NCI-H510A treated with DMSO at 0.1 percent for 48 hours (cell line): ENCODE measurements around the gene MAN2B2.
A peak's percentile ranks its signal among the peaks of the same experiment; 100 is the strongest.
"Not testable (repeated sequence)": the region's sequence is repeated elsewhere in the genome, so short reads cannot be mapped to it uniquely, and the experiment has no call there.

Experiments
- DNase-seq: peaks from one replicate; lab custom pipeline; 2025; lab: John Stamatoyannopoulos, UW

The MAN2B2 gene

DNA sequence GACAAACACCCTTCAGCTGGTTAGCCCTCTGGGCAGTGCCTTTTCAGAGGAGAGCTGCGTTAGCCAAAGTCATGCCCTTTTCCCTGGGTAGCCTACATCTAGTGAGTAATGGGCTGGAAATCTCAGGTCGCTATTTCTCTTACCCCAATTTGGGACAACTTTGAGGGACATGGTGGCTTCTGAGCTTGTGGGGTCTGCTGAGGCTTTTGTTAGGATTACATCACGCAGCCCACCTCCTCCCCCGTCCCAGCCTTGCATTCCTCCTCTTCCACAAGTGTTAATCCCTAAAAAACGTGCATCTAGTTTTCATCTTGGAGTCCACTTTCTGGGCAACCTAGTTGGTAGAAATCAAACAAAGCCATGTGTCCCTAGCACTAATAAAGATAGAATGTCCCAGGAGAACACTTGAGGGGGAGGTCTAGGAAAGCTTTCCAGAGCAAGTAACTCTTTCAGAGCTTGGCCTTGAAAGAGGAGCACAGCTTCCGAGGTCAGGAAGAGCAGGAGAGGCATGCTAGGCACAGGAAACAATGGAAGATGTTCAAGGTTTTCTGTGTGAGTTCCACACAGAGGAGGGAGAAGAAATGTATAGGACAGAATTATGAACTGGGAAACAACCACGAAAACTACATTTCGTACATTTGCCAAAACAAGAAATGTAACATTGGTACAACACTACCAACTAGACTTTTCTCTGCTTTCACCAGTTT, 68.3 kb downstream of the MAN2B2 start:
- no peak for DNase-seq

DNA sequence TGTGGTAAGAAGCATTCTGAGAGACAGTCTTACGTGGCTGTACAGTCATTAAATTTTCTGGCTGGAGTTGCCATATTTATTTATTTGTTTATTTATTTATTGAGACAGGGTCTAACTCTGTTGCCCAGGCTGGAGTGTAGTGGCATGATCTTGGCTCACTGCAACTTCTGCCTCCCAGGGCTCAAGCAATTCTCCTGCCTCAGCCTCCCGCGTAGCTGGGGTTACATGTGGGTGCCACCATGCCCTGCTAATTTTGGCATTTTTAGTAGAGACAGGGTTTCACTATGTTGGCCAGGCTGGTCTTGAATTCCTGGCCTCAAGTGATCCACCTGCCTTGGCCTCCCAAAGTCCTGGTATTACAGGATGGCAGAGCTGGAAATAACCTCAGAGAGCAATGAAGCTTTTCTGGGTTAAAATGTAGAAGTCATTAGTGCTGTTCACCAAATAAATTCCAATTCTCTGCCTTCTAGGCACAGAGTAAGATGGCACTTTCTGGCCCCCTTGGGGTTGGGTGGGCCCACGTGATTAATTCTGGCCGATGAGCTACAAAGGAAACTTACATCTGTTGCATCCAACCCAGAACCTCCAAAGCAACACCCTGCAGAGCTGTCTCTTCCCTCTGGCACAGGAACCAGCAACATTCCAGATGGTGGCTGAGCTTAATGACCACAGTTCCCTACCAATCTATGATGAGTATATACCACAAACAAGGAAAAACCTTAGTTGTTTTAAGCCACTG, 70.0 kb downstream of the MAN2B2 start:
- no peak for DNase-seq

DNA sequence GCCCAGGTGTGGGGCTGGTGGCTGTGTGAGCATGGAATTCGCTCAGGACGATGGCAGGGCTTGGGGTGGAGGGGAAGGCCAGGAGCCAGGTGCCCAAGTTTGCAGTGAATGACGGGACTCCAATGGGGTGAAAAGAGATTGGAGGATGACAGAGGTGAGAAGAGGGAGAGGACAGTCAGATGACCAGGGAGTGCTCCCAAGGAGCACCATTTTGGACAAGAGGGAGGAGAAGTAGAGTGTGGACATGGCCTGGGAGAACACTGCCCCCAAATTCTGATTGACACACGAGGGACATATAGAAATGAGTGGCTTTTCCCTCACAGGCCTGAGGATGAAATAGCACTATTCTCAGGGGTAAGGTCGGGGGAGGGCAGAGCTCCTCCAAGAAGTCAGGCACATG, 72.2 kb downstream of the MAN2B2 start:
- no peak for DNase-seq

DNA sequence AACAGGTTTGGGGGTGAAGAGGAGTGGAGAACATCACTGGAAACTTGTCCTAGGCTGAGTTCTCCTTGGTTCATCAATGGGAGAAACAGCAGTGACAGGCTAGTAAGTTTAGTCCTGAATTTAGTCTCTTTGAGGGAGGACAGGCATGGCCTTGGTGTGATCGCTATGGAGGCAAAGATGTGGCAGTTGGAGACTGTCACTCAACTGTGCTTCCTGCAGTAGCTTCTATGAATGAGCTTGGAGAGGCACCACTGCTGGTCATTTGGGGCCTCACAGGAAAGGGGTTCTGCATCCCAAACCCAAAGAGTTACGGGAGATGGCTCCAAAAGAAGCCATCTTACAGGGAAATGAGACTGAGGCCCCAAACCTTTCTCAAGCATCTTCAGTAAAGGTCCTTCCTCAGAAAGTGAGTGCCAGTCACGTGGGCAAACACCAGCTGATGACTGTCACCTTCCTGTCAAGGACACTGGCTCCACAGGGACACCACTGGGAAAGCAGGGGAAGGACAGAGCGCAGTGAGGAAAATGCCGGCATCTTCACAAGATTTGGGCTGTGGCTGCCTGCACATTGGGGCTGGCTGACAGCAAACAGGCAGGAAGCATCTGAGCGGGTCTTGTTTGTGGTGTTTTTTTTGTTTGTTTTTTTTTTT, 72.7 kb downstream of the MAN2B2 start:
- peak; percentile 4 for DNase-seq

GRCh38 chr4:6649216-6649615, 74.2 kb downstream of the MAN2B2 start:
- DNase-seq: no peak

DNA sequence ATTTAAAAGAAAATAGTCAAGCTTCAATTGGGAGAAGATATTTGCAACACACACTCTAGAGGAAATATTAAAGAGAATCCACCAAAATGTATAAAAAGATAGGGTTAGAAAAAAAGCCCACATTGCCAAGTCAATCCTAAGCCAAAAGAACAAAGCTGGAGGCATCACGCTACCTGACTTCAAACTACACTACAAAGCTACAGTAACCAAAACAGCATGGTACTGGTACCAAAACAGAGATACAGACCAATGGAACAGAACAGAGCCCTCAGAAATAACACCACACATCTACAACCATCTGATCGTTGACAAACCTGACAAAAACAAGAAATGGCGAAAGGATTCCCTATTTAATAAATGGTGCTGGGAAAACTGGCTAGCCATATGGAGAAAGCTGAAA, 79.2 kb downstream of the MAN2B2 start:
- DNase-seq: not testable (repeated sequence)

- DNase-seq: not testable (repeated sequence)
These were observed 80.3 kb downstream of the MAN2B2 start for GRCh38 chr4:6655291-6655690.

DNA sequence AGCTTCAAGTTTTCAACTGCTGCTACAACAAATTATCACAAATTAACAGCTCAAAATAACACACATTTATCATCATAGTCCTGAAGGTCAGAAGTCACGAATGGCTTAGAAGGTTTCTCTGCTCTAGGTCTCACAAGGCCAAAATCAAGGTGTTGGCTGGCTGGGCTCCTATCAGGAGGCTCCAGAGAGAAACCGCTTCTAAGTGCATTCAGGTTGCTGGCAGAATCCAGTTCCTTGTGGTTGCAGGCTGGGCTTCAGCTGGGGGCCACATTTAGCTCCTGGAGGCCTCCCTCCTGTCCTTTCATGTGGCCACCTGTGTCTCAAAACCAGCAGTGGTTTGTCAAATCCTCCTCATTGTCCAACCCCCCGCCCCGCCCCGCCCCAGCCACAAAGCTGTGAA, 80.9 kb downstream of the MAN2B2 start:
- no peak for DNase-seq

- no peak for DNase-seq
These were observed 82.5 kb downstream of the MAN2B2 start for GRCh38 chr4:6657242-6658208.

DNA sequence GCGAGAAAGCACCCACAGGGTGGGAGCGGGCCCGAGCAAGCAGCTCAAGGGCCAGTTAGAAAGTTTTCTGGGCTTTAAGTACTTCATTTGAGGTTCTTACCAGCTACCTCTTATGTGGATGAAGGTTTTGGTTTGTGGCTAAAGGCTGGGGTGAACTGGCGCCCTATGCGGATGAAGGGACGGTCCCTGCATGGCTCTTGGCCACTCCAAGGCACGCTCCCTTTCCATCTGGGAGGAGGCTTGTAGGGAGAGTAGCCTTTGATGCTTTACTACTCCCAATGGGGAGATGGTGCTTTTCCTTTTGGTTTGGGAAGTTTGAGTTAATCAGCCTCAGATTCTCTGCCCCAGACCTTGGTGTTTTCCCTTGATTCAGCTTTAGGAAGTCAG, 83.2 kb downstream of the MAN2B2 start:
- DNase-seq: no peak

- DNase-seq: no peak
These were observed 83.6 kb downstream of the MAN2B2 start for GRCh38 chr4:6658597-6659075.

GRCh38 chr4:6659897-6660296, 84.9 kb downstream of the MAN2B2 start:
- DNase-seq: no peak

GRCh38 chr4:6660430-6660829, 85.4 kb downstream of the MAN2B2 start:
- no peak for DNase-seq

GRCh38 chr4:6662591-6662990, 87.6 kb downstream of the MAN2B2 start:
- no peak for DNase-seq

DNA sequence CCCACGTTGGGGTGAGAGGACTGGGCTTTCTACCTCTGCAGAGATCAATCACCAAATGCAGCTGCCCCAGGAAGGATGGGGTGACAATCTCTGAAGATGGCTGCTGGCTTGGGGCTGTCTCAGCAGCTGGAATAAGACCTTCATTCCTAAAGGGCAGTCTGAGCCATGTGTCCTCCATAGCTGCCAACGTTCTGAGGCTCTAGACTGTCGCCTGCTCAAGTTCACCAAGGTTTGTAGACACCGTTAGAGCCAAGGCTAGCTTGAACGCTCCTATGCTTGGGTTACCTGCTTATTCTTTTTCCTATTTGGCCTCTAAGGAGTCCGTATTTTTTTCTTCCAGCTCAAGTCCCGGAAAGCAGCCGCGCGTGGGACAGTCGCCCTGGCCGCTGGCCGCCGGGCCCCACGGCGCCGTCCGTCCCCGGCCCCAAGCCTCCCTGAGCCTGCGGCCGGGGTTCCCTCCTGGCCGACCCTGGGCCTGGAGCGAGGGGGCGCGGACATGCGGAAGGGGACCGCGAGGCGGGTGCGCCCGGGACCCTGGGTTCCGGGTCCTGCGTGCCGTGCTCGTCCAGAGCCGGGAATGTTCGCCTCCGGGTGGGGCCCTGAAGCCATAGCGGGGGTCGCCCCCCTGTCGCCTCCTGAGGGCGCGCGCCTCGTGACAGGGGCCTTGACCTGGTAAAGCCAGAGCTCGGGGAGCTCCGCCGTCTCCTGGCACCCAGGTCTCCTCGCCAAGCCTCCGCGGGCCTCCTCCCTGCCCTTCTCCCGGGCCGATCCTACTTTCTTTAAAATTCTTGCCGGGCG, 88.8 kb downstream of the MAN2B2 start:
- no peak for DNase-seq

DNA sequence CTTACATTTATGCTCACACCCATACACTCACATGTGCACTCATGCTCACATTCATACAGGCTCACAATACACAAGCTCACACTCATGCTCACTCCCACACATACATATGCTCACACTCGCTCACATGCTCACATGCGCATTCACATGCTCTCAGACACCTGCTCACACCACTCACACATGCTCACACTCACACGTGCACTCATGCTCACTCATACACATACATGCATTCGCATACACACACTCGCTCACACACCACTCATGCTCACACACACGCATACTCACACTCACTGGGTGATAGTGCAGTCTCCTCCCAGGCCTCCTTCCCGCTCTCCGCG, 90.3 kb downstream of the MAN2B2 start:
- no peak for DNase-seq

DNA sequence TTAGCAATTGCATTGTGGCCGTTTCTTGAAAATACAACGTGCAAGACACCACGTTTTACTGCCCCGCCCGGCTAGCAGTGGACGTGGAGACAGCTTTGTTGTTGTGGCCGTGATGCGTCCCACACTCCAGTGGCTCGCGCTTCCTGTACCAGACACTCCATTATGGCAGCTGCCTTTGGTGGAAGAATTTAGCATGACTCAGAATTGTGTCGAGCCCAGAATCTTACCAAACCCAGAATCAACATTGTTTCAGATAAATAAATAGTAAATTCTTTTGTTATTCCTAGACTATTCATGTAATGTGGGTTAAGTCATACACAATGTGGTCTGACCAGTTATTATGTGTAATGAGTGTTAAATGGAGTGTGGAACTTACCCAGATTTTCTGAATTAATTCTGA, 93.4 kb downstream of the MAN2B2 start:
- no peak for DNase-seq

DNA sequence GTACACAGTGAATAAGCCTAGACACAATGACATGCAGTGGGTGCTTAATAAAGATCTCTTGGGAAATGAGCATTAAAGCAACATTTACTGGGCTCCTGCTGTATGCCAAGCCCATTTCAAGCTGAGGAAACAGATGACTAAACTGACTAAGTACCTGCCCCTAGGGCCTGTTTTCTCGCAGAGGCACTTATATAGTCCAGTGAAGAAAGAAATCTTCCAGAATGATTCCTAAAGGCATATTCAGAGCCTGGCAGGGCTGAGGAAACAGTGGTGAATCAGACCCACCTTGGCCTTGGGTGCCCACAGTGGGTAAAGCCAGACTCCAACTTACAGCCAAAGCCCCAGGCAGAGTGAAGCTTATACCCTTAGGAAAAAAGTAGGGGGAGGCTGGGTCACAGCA, 96.7 kb downstream of the MAN2B2 start:
- DNase-seq: no peak

DNA sequence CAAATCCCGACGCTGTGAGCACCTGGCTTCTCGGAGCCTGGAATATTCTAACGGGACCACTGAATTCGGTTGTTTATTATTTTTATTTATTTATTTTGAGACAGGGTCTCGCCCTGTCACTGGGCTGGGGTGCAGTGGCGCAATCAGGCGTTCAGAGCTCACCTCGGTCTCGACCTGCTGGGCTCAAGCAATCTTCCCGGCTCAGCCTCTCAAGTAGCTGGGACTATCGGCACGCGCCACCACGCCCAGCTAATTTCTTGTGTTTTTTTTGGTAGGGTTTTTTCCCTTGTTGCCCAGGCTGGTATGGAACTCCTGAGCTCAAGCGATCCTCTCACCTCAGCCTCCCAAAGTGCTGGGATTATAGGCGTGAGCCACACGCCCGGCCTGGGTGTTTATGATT, 97.1 kb downstream of the MAN2B2 start:
- no peak for DNase-seq

DNA sequence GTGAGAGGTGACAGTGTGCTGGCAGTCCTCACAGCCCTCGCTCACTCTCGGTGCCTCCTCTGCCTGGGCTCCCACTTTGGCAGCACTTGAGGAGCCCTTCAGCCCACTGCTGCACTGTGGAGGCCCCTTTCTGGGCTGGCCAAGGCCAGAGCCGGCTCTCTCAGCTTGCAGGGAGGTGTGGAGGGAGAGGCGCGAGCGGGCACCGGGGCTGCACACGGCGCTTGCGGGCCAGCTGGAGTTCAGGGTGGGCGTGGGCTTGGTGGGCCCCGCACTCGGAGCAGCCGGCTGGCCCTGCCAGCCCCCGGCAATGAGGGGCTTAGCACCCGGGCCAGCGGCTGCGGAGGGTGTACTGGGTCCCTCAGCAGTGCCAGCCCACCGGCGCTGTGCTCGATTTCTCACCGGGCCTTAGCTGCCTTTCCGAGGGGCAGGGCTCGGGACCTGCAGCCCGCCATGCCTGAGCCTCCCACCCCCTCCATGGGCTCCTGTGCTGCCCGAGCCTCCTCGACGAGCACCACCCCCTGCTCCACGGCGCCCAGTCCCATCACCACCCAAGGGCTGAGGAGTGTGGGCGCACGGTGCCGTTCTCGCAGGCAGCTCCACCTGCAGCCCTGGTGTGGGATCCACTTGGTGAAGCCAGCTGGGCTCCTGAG, 97.7 kb downstream of the MAN2B2 start:
- not testable (repeated sequence) for DNase-seq
